RPMI8226 (cell line): ENCODE measurements around the gene PPP2R2B.
"Not testable (repeated sequence)": the region's sequence is repeated elsewhere in the genome, so short reads cannot be mapped to it uniquely, and the experiment has no call there.

Experiments used
- DNase-seq: peaks from one replicate; pipeline ENCODE4 v3.0.0-alpha.2; 2015

PPP2R2B gene

DNA sequence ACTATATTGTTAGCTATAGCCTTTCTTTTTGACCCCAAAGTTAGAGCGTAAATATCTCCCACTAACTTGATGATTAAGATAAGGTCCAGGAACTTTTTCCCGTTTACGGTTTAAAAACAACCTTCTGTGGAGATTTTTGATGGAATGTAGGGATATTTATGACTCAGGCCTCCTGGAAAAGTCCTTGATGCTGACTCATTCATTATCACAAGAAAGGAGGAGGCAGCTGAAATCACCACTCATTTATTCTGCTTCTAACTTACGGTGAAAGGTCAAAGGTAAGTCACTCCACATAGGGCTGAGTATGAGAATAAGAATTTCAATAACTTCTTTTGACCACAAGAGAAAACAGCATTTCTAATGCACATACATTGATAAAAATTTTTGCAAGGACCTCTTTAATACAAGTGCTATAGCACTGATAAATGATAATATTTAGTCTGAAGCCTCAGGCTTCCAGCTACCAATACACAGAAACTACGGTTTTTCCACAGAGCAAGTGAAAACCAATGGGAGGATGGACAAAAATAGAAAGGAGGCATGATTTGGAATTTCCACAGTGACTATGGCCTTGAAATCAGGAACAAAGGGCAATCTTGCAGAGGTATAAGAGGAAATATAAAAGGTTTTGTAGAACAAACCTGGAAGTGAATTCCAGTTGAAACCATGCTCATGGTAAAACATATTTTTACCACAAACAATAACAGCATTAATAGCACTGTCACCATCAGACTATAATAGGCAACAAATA is 146.5 kb downstream of the PPP2R2B start:
- no peak for DNase-seq

DNA sequence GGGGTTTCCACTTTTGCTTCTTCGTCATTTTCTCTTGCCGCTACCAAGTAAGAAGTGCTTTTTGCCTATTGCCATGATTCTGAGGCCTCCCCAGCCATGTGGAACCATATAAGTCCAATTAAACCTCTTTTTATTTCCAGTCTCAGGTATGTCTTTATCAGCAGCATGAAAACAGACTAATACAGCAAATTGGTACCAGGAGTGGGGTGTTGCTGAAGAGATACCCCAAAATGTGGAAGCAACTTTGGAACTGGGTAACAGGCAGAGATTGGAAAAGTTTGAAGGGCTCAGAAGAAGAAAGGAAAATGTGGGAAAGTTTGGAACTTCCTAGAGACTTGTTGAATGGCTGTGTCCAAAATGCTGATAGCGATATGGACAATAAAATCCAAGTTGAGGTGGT is 149.8 kb downstream of the PPP2R2B start:
- not testable (repeated sequence) for DNase-seq

- DNase-seq, result no peak
These were observed 151.7 kb downstream of the PPP2R2B start for GRCh38 chr5:146726891-146727290.

- DNase-seq, result no peak
These were observed 152.5 kb downstream of the PPP2R2B start for GRCh38 chr5:146726020-146726419.

- no peak for DNase-seq
These were observed 153.5 kb downstream of the PPP2R2B start for GRCh38 chr5:146725025-146725424.

DNA sequence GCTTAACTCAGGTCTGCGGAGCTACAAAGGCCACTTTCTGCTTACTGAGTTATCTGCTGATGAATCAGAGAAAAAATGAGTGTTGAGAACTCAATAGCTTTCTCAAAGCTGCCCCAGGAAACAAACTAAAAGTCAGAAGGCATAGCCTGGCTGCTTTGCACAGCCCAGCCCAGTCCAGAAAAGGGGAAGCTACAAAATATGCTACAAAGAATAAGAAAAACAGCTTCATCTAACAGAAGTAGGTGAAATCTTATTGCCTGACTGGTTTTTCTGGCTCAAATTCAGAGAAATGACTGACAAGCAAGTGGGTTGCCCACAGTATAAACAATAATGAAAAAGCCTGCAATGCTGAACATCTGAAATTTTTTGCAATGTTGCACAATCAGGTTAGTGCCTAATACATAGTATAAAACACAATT is 156.2 kb downstream of the PPP2R2B start:
- DNase-seq, result no peak

GRCh38 chr5:146721073-146721815 is 157.3 kb downstream of the PPP2R2B start:
- no peak for DNase-seq

GRCh38 chr5:146720107-146720506 is 158.4 kb downstream of the PPP2R2B start:
- DNase-seq, result no peak

DNA sequence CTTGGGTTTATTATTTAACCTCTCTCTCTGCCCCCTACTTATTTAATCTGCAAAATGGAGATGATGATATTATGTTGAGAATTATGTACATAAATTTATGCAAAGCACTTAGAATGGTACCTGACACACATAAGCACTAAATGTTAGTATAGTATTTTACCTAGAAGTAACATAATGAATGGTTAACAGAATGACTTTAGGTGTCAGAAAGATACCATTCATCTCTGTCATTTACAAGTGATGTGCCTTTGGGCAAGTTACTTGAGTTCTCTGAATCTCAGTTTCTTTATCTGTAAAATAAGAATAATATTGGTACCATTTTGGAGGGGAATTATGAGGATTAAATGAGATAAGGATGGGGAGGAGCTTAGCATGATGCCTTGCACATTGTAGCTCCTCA is 159.4 kb downstream of the PPP2R2B start:
- DNase-seq, result no peak

DNA sequence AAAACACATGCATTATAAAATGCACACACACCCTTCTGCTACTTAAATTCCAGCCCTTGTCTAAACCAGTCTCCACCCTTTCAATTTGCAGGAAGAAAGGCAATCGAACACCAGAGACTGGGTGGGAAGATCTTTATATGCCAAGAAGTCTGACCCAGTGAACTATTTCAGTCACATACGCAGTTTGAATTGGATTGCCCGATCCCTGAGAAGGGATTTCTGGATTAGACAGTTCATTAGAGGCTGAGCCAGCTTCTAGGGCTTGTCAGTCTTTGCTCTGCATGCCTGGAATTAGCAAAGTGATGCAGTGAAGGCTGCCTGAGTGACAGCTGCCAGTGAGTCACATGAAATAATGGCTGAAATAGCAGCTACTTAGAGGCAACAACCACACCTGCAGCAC is 159.9 kb downstream of the PPP2R2B start:
- no peak for DNase-seq

- no peak for DNase-seq
These were observed 160.6 kb downstream of the PPP2R2B start for GRCh38 chr5:146717951-146718350.

DNA sequence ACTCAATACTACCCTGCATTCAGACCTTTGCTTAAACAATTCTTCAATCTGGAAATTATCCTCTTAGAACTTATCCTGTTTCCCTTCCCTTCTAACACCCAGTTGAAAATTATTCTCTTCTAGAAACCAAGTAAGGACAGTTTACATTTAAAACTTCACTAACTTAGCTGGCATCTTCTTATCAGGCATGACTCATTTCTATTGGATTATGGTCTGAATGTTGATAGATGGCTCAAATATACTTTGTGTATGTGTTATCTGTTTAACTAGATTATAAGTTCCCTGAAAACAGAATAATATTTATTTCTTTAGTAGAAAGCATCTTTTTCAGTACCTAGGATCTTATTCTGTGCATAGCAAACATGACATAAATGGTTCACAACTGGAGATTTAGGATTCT is 161.9 kb downstream of the PPP2R2B start:
- no peak for DNase-seq

DNA sequence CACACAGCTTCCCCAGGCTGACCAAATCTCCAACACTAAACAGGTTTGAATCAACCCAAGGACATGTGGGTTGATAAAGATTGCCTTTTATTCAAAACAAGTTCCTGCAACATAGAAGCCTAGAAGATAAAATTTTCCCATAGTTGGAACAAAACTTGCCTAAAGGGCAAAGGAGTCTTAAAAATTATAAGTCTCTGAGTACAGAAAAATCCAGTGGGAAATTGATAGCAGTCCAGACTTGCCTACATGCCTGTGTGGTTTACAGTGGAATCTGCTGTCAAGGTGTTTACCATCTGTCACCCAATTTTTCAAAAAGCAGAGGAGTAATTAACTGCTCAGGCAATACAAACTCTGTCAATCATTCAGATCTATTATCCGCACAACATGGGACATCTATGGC is 168.2 kb downstream of the PPP2R2B start:
- DNase-seq, result no peak

DNA sequence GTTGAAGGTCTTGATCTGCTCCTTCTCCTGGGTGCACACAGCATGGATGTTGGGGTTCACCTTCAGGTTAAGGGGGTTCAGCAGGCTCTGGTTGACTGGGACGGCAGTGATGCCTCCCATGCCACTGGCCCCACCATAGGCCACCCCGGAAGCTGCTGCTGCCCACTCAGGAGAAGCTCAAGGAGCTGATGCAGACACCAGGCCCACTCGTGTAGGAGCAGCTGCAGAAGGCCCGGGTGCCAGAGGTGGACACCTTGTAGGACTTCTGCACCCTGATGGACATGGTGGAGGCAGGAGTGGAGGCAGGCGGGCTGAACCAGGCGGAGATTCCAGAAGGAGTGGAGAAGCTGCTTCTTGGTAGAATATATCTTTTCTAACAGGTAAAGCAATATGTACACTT is 171.2 kb downstream of the PPP2R2B start:
- no peak for DNase-seq

GRCh38 chr5:146706321-146706972 is 172.1 kb downstream of the PPP2R2B start:
- peak; percentile 10 for DNase-seq

GRCh38 chr5:146704949-146705665 is 173.4 kb downstream of the PPP2R2B start:
- no peak for DNase-seq

DNA sequence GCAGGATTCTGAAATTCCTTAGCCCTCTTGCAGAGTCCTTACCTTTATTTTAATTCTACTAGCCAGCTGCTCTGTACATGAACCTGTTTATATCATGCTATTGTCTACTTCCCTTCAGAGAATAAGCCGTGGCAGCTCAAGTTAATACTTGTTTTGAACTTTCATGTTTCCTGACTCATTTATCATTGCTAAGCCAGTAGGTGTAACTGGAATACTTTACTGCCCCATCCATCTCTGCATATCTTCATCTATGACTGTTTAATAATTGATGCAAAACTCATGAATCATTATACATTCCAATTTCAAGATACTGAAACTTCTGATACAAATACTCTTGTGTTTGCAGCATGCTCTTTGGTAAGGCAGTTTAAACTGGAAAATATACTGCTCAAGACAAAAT is 174.7 kb downstream of the PPP2R2B start:
- DNase-seq, result no peak

DNA sequence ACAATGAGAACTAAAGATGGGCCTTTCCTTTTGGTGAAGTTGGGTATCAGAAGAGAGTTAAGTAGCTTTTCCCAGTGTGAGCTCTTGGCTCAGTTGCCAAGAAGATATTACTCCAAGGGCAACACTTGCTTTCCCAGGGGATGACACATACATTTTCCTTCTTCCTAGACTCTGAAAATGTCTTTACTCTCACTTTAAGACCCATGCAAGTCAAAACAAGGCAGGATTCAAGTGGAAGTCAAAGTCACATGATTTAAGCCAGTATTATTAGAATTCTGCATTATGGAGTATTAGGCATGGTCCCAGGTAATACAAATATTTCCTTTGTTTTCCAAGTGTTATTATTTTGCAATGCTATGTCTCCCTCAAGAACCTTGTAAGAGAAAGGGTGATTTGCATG is 175.1 kb downstream of the PPP2R2B start:
- DNase-seq, result no peak

GRCh38 chr5:146699664-146700418 is 178.7 kb downstream of the PPP2R2B start:
- DNase-seq, result no peak

DNA sequence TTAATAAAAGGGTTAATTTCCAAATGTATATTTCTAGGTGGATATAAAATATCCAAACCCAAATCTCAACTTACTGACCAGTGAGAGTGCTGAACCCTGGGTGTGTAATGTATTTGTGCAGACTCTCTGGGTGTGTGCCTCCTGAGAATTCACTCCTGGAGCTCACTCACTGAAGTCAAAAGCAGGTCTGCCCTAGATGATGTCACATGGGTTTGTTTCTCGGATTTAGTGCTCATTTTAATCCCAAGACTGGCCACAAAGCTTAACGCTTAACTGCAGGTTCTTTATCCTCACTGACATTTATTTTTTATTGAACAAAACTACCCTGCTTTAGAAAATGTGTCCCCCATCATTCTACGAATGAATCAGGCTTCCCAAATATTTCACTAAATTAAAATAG is 179.4 kb downstream of the PPP2R2B start:
- DNase-seq, result no peak

GRCh38 chr5:146698651-146699050 is 179.9 kb downstream of the PPP2R2B start:
- DNase-seq, result no peak

DNA sequence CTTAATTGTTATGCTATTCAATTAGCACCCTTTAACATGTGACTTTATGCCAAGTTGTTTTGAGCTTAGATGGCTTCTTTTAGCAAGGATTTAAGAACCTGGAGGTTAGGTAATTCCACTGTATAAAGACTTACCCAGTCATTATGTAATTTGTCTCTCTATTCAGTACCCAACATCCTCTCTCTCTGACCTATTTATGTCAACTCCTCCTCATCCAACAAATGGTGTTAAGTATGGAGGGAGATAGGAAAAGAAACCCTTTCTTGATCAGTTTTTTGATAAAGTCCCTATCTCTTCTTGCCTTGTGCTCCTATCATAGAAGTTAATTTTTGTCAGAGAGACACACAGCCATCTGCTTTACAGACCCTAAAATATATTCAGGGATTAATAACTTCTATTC is 181.3 kb downstream of the PPP2R2B start:
- DNase-seq, result no peak

- no peak for DNase-seq
These were observed 182.9 kb downstream of the PPP2R2B start for GRCh38 chr5:146695646-146696045.
